ENCODE results near the gene PHF21B.
"Not testable (repeated sequence)": the region's sequence is repeated elsewhere in the genome, so short reads cannot be mapped to it uniquely, and the experiment has no call there.

GRCh38 chr22:44961682-44962081 lies 48.1 kb downstream of the PHF21B start:
- not testable (repeated sequence) for TF ChIP-seq CTCF, POLR2A (IDR thresholded peaks at IDR 0.05)

All from uterus (tissue), 2 donors.